Mucosa of descending colon (tissue), 3 donors: ENCODE results near the gene LAMA2. TPM values are rescaled to one million over a fixed set of nuclear protein-coding genes. Genes with fewer than 3 reads are reported as not detected.

Experiments used
- ATAC-seq: fragments of 200-7000 bp; cut with Tn5 transposase; one replicate; pipeline ENCODE4 v1.9.1; 2020; ENCODE audit warnings: mild to moderate bottlenecking, moderate library complexity
- DNase-seq, 3 donors: peaks; one replicate each; pipeline ENCODE4 v3.0.0-alpha.2; 2020
- H3K36me3 ChIP-seq: fragments of 200-600 bp; one replicate; pipeline ENCODE4 v1.8.0; 2021; ENCODE audit warnings: low read depth, mild to moderate bottlenecking
- H3K4me1 ChIP-seq: fragments of 200-600 bp; one replicate; pipeline ENCODE4 v1.8.0; 2021; ENCODE audit warnings: low read depth, mild to moderate bottlenecking
- H3K4me3 ChIP-seq: fragments of 200-600 bp; one replicate; pipeline ENCODE4 v1.8.0; 2021; ENCODE audit warnings: mild to moderate bottlenecking
- H3K9me3 ChIP-seq: fragments of 200-600 bp; one replicate; pipeline ENCODE4 v1.8.0; 2021; ENCODE audit warnings: mild to moderate bottlenecking
- intact Hi-C, 2 donors: fragments of 100-400 bp; cut with DNase I in 1 of 2; cut with micrococcal nuclease in 1 of 2; formaldehyde crosslinking; loops; one replicate each; pipeline versions ENCODE4 v1.11.0 to v1.11.1; 2022; cut with DNase I, micrococcal nuclease
- total RNA-seq, 3 donors: library from RNA; stranded (reverse); fragmentation: NEBNext Ultra II Directional in 2 of 3; extraction: Animal tissue kit (Norgen Biotek cat#: 25700) in 2 of 3; gene quantifications; one replicate each; pipeline versions ENCODE4 v1.2.1 to v1.2.4, GENCODE V29; 2021 to 2023
- TF ChIP-seq, protein P1 (sequence below): fragments of 200-600 bp; IDR thresholded peaks from one replicate; pipeline ENCODE4 v1.8.0; 2022; ENCODE audit warnings: antibody characterized with exemption, mild to moderate bottlenecking
- donor health status: DM: no; HTN: no; CAD: no; lungs with moderate emphysema.
- donor health status: DM: no; HTN: no; CAD: no.
- donor health status: DM: no; HTN: yes; CAD: no.

LAMA2 gene
- total RNA-seq, 3 donors from 2014 or later: 3.6 to 29.4 (median 18.4) TPM

DNA sequence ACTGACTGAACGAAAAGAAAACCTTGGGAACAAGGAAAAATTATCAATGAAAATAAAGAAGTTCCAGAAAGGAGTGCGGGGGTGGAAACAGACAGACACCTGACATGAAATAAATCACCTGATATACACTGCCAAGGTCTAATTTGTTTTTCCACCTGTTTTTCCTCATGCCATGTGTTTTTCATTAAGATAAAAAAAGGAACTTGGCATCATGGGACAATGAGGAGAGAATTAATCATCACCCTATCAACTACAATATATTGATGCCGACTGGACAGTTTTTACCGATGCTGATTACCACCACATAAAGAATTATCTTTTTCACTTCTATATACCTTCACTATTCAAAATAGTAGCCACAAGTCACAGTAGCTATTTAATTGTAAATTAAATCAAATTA lies 593.9 kb downstream of the LAMA2 start:
- DNase-seq (no peak), ATAC-seq (no peak)
- no peaks in the 10 kb centered on the region for H3K9me3 ChIP-seq
- no peak overlapping the region for H3K4me3 ChIP-seq
- H3K36me3 ChIP-seq: no peaks in the 10 kb centered on the region
- no peaks in the 10 kb centered on the region for H3K4me1 ChIP-seq
- intact Hi-C loops: no loop called here
- TF ChIP-seq, protein P1, sequence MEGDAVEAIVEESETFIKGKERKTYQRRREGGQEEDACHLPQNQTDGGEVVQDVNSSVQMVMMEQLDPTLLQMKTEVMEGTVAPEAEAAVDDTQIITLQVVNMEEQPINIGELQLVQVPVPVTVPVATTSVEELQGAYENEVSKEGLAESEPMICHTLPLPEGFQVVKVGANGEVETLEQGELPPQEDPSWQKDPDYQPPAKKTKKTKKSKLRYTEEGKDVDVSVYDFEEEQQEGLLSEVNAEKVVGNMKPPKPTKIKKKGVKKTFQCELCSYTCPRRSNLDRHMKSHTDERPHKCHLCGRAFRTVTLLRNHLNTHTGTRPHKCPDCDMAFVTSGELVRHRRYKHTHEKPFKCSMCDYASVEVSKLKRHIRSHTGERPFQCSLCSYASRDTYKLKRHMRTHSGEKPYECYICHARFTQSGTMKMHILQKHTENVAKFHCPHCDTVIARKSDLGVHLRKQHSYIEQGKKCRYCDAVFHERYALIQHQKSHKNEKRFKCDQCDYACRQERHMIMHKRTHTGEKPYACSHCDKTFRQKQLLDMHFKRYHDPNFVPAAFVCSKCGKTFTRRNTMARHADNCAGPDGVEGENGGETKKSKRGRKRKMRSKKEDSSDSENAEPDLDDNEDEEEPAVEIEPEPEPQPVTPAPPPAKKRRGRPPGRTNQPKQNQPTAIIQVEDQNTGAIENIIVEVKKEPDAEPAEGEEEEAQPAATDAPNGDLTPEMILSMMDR: no peak

DNA sequence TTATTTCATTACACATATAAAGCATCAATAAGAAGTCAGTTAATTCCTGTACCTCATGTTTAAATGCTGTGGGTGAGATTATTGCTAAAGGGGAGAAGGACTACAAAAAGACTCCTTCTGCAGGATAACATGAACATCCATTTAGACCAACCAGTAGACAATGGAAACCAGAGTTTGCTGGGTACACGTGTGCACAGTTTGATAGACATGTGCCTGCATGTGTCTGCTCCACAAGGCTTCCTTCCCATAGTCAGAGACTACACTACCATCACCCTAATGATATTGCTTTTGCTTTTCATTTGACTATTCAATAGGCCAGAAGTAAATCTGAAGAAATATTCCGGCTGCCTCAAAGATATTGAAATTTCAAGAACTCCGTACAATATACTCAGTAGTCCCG lies 595.4 kb downstream of the LAMA2 start:
- ATAC-seq: no peak
- Histone ChIP-seq H3K9me3 (no peaks in the 10 kb centered on the region), H3K4me3 (no peak overlapping the region), H3K36me3 (no peaks in the 10 kb centered on the region), H3K4me1 (no peaks in the 10 kb centered on the region)
- TF ChIP-seq, protein P1: no peak
- intact Hi-C loops: no loop called here
- DNase-seq: no peak

DNA sequence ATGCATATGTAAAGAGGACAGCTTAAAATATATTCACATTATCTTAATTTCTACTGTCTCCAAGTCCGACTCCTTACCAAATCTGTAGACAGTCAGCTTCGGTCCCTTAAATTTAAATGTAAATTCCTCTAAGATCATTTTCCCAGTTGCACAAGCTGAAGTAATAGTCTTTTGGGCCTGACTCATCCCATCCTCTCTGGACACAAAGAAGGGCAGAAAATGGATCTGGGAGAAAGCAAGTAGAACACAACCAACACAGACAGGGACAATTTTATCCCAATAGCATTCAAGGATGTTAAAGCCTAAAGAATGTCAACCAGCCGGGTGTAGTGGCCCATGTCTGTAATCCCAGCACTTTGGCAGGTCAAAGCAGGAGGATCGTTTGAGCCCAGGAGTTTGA lies 598.8 kb downstream of the LAMA2 start:
- no peaks in the 10 kb centered on the region for H3K9me3 ChIP-seq
- intact Hi-C loops: no loop called here
- H3K36me3 ChIP-seq: no peaks in the 10 kb centered on the region
- ATAC-seq (no peak), DNase-seq (no peak)
- H3K4me1 ChIP-seq: no peaks in the 10 kb centered on the region
- TF ChIP-seq, protein P1: no peak
- no peak overlapping the region for H3K4me3 ChIP-seq

DNA sequence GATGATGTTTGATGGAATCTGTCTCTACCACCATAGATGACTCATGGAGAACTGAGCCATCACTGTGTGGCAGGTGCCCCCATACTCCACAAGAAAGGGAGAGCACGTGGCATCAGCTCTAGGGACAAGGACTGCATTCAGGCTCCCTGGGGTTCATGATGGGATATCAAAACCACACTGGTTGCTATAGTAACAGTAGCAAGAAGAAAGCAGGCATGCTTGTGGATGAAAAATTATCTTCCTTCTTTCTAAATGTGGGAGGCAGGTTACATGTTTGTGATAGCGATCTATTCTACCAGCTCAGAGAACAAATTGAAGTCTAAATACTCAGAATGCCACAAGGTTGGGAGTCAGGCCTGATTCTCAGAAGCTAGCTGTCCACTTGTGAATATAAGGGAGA lies 602.8 kb downstream of the LAMA2 start:
- Histone ChIP-seq H3K36me3 (no peaks in the 10 kb centered on the region), H3K4me3 (no peak overlapping the region), H3K9me3 (no peaks in the 10 kb centered on the region), H3K4me1 (no peaks in the 10 kb centered on the region)
- ATAC-seq (no peak), DNase-seq (no peak)
- intact Hi-C loops: no loop called here
- TF ChIP-seq, protein P1: no peak

DNA sequence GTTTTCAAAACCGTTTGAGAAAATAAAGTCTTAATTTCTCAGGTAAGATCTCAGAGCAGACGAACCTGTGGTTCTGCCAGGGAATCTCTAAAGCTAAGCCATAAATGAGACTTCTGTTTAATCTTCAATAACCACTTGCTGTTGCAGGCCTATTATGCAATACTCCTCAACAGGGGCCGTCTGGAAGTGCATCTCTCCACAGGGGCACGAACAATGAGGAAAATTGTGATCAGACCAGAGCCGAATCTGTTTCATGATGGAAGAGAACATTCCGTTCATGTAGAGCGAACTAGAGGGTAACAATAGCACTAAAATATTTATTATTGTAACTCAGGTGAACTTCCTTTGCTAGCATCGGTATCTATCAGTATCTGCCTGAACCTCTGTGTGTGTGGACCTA lies 603.4 kb downstream of the LAMA2 start:
- Histone ChIP-seq H3K36me3 (no peaks in the 10 kb centered on the region), H3K4me1 (no peaks in the 10 kb centered on the region), H3K4me3 (no peak overlapping the region), H3K9me3 (no peaks in the 10 kb centered on the region)
- intact Hi-C loops: no loop called here
- ATAC-seq (no peak), DNase-seq (no peak)
- TF ChIP-seq, protein P1: no peak

DNA sequence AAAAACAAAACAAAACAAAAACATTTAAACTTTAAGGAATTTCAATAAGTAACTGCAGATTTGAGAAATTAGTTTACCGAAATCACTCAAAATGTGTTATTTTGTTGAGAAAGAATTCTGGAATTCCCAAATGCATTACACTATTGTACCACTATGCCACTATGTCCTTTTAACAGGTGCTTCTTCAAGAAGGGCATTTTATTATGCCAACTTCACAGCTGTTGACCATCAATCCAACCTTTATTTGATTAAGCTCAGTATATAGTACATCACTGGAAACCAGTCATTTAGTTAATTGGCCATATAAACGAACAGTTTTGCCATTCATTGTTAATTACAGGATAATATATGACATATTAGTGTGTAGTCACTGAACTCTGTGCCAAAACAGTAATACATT lies 605.4 kb downstream of the LAMA2 start:
- DNase-seq: no peak
- Histone ChIP-seq H3K4me1 (no peaks in the 10 kb centered on the region), H3K4me3 (no peak overlapping the region), H3K36me3 (no peaks in the 10 kb centered on the region), H3K9me3 (no peaks in the 10 kb centered on the region)
- ATAC-seq: no peak
- intact Hi-C loops: no loop called here
- TF ChIP-seq, protein P1: no peak
